LNCAP (cell line): ENCODE results near the gene KRTAP19-4.

ENCODE experiments used
- CTCF ChIP-seq: fragments of 450-650 bp; IDR thresholded peaks from 2 replicates; pipeline ENCODE4 v1.5.1; 2017; ENCODE audit warnings: mild to moderate bottlenecking

The KRTAP19-4 gene

GRCh38 chr21:30463713-30464112, 33.3 kb downstream of the KRTAP19-4 start:
- peak; percentile 71 for TF ChIP-seq CTCF

- TF ChIP-seq CTCF: no peak
These were observed 48.5 kb downstream of the KRTAP19-4 start for GRCh38 chr21:30448514-30448913.

GRCh38 chr21:30447056-30447455, 49.9 kb downstream of the KRTAP19-4 start:
- no peak for TF ChIP-seq CTCF
